LNCAP (cell line): Measurements from ENCODE around the gene SLC8B1.

Experiments
- TF ChIP-seq, protein P1 (sequence below): fragments of 450-650 bp; IDR thresholded peaks from 2 replicates; pipeline ENCODE4 v1.5.1; 2017; ENCODE audit warnings: mild to moderate bottlenecking

The SLC8B1 gene

DNA sequence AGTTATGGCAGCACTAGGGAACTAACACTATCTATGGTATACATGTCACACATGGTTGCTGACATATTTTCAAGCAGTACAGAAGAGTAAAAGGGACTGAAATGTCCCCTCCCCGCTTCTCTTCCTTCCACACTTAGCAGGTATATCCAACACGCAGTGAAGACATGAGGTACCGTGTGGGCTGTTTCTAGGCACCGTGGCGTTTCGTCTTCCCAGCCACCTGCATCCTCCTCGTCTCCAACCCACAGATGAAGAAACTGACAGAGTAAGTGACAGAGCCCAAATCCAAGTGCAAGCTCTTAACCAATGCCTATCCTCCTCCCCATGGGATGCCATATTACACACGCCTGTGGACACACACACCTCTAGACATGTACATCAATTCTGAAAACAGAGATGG is 32.4 kb downstream of the SLC8B1 start:
- TF ChIP-seq, protein P1, sequence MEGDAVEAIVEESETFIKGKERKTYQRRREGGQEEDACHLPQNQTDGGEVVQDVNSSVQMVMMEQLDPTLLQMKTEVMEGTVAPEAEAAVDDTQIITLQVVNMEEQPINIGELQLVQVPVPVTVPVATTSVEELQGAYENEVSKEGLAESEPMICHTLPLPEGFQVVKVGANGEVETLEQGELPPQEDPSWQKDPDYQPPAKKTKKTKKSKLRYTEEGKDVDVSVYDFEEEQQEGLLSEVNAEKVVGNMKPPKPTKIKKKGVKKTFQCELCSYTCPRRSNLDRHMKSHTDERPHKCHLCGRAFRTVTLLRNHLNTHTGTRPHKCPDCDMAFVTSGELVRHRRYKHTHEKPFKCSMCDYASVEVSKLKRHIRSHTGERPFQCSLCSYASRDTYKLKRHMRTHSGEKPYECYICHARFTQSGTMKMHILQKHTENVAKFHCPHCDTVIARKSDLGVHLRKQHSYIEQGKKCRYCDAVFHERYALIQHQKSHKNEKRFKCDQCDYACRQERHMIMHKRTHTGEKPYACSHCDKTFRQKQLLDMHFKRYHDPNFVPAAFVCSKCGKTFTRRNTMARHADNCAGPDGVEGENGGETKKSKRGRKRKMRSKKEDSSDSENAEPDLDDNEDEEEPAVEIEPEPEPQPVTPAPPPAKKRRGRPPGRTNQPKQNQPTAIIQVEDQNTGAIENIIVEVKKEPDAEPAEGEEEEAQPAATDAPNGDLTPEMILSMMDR, result no peak

DNA sequence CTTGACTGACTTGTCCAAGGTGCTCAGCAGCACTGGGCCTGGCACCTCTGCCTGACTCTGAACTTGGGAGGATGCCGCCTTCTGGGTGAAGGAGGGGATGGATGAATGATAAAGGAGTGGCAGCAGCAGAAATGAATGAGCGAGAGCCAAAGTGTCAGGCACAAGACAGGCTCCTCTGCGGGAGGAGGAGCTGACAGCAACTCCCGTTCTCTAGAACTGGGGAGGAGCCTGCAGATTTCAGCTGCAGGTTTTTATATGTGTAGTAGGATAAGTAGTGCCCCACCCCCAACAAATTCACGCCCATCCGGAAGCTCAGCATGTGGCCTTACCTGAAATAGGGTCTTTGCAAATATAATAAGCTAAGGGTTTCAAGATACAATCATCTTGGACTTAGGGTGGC is 33.1 kb downstream of the SLC8B1 start:
- TF ChIP-seq, protein P1, result no peak

DNA sequence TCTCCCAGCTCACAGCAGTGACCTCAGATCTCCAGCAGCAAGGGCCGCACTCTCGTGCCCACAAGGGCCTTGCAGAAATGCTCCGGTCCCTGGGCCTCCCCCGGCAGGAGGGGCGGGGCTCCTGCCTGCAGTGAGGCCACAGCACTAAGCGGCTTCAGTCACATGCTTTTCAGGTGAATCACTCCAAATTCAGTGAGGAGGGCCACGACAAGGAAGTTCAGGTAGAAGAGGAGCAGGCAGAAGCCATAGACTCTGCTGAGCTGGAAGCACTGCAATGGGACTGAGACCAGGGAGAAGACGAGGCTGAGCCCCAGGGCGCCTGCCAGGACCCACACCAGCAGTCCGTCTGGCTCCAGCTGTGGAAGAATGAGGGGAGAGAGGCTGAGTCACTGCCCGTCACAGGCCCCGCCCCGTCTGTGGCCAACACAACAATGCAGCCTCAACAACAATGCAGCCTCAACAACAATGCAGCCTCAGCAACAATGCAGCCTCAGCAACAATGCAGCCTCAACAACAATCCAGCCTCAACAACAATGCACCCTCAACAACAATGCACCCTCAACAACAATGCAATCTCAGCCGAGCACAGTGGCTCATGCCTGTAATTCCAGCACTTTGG is 35.2 kb downstream of the SLC8B1 start:
- TF ChIP-seq, protein P1, result no peak

DNA sequence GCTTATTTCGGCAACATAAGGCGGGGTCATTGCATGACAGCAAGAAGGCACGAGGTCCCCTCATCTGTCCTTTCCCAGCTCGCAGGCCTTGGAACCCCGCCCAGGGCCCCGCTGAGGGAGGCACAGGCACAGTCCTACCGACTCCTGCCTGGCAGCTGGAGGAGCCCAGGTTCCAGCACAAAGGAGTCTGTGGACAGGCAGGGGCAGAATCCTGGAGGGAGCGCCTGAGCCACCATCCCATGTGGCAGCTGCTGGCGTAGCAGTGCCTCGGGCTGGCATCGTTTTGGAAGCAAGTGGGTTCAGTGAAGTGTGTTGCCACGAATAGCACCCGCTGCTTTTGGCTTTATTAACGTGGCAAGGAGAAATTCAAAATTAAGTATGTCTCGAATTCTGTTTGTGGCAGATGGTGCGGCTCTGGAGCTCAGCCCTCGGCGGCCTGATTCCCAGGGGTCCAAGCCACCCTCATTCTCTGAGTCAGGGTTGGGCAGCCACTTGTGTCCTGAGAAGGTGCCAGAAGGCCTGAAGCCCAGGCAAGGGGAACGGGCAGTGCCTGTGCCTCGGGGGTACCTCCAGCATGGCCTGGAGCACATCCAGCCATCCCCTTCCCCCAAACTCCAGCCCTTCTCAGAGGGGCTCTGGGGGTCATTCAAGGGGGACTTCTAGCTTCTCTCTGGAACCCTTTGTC is 35.9 kb downstream of the SLC8B1 start:
- TF ChIP-seq, protein P1, result no peak

DNA sequence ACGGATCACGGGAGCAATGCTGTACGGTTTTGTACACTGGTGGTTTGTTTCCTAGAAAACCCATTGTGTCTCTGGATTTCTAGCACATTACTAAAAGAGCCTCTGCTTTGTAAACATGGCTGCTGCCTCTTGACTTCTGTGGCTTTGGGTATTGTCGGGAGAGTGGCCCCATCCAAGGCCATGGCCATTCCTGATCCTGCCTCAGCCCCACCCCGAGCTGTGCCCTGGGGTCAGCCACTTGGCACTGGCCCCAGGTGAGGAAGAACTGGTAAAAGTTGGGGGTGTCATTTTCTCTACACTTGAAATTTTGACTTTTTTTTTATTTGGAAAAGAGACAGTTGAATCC is 36.5 kb downstream of the SLC8B1 start:
- TF ChIP-seq, protein P1, result no peak

DNA sequence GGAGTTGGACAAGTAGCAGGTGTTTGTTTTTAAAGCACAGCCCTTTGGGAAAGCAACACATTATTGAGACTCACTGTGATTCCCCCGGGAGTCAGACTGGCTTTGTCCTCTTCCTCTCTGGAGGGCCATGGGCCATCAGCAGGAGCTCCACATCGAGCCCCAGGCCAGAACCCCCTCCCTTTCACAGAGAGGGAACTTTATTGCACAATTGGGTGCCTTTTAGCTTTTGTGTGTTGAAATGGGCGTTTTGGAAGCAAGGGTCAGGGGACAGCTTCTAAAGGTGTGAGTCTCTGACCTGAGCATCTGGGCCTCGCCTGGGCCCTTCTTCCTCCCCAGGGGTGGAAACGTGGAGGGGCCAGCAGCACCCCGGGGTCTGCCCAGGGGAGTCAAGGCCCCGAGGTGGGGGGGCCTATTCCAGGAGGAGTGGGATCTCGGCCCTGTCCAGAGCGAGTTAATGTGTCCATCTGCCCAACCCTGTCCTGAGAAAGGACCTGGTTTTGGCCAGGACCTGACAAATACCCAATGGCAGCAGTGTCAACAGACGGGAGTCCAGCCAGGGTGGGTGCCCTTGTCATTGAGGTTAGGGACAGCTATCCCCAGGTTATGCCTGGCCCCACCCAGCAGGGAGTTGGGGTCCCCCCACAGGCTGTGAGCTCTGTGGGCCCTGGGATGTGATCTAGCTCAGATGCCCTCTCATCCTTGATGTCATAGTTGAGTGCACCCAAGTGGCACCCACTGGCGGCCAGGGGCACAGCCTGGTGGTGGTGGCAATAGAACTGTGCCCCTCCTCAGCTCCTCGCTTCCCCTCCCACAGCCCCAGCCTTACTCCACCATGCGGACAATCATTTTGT is 37.1 kb downstream of the SLC8B1 start:
- TF ChIP-seq, protein P1, result no peak

DNA sequence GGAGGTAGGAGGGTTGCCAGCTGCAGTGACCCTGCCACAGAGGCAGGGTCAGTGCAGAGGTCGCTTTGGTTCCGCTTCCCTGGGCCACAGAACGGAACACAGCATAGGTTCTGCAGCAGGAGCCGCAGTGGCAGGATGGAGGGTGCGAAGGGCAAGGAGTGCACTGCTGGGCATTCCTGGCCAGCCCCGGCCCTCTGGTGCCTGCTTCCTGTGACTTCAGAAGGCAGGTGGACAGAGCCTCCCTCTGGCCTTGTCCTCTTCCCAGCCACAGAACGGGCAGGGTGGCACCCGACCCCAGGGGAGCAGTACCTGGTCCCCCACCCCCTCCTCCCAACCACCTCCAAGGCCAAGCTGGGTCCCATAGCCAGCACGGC is 37.7 kb downstream of the SLC8B1 start:
- TF ChIP-seq, protein P1, result no peak
